Measurements from ENCODE around the gene FCHSD2. TPM values are rescaled to one million over a fixed set of nuclear protein-coding genes. Genes with fewer than 3 reads are reported as not detected.

The FCHSD2 gene
- total and polyA plus RNA-seq, 2 of the 13 experiments (the other 11 are each of a cell fraction or from before 2014, with no cell fraction given), result 20.5 to 24.8 TPM

DNA sequence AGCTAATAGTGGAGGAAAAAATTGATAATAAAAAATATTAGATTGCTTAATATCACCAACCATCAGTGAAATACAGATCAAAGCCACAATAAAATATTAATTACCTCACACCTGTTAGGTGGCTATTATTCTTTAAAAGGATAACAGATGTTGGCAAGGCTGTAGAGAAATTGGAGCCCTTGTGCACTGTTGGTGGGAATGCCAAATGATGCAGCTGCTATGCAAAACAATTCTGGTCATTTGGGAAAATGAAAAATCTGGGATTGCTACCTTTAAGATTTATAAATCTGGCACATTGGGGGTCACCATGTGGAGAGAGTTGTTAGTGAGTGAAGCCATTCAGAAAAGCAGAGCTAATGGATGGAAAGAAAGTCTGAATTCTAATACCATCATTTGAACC is 143.4 kb downstream of the FCHSD2 start:
- no peak overlapping the region for H3K9ac ChIP-seq (ENCODE audit: insufficient read depth, low read depth, low read length)
- no peaks in the 10 kb centered on the region for H3K4me1 ChIP-seq (ENCODE audit: insufficient read depth, low read length)
- no peaks in the 10 kb centered on the region for H3K9me3 ChIP-seq (ENCODE audit: low read length)
- no peak overlapping the region for H3K4me2 ChIP-seq (ENCODE audit: low read depth, low read length)
- in situ Hi-C loops (cut with HindIII; ENCODE audit: extremely low pct_ligation_motif_present, low pct_unique_long_range_greater_than_20kb), result no loop called here
- TF ChIP-seq TARDBP (CRISPR knock-in tag; IDR thresholded peaks at IDR 0.05) (no peak), MEIS1 (CRISPR knock-in tag; IDR thresholded peaks at IDR 0.05; ENCODE audit: borderline replicate concordance) (no peak), CENPT (CRISPR knock-in tag; IDR thresholded peaks at IDR 0.05; ENCODE audit: low read depth) (no peak), PAF1 (CRISPR knock-in tag; IDR thresholded peaks at IDR 0.05) (no peak), ZNF678 (CRISPR knock-in tag; IDR thresholded peaks at IDR 0.05) (no peak), ZNF777 (CRISPR knock-in tag; IDR thresholded peaks at IDR 0.05) (no peak), WIZ (CRISPR knock-in tag; IDR thresholded peaks at IDR 0.05) (no peak), KDM1A (CRISPR knock-in tag; IDR thresholded peaks at IDR 0.05) (no peak), ZNF234 (CRISPR knock-in tag; conservative IDR thresholded peaks at IDR 0.05) (no peak)
- TF ChIP-seq, protein P1, sequence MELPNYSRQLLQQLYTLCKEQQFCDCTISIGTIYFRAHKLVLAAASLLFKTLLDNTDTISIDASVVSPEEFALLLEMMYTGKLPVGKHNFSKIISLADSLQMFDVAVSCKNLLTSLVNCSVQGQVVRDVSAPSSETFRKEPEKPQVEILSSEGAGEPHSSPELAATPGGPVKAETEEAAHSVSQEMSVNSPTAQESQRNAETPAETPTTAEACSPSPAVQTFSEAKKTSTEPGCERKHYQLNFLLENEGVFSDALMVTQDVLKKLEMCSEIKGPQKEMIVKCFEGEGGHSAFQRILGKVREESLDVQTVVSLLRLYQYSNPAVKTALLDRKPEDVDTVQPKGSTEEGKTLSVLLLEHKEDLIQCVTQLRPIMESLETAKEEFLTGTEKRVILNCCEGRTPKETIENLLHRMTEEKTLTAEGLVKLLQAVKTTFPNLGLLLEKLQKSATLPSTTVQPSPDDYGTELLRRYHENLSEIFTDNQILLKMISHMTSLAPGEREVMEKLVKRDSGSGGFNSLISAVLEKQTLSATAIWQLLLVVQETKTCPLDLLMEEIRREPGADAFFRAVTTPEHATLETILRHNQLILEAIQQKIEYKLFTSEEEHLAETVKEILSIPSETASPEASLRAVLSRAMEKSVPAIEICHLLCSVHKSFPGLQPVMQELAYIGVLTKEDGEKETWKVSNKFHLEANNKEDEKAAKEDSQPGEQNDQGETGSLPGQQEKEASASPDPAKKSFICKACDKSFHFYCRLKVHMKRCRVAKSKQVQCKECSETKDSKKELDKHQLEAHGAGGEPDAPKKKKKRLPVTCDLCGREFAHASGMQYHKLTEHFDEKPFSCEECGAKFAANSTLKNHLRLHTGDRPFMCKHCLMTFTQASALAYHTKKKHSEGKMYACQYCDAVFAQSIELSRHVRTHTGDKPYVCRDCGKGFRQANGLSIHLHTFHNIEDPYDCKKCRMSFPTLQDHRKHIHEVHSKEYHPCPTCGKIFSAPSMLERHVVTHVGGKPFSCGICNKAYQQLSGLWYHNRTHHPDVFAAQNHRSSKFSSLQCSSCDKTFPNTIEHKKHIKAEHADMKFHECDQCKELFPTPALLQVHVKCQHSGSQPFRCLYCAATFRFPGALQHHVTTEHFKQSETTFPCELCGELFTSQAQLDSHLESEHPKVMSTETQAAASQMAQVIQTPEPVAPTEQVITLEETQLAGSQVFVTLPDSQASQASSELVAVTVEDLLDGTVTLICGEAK (IDR thresholded peaks at IDR 0.05), result no peak
- TF ChIP-seq, protein P1 (CRISPR knock-in tag; IDR thresholded peaks at IDR 0.05), result no peak
- TF ChIP-seq, protein P2, sequence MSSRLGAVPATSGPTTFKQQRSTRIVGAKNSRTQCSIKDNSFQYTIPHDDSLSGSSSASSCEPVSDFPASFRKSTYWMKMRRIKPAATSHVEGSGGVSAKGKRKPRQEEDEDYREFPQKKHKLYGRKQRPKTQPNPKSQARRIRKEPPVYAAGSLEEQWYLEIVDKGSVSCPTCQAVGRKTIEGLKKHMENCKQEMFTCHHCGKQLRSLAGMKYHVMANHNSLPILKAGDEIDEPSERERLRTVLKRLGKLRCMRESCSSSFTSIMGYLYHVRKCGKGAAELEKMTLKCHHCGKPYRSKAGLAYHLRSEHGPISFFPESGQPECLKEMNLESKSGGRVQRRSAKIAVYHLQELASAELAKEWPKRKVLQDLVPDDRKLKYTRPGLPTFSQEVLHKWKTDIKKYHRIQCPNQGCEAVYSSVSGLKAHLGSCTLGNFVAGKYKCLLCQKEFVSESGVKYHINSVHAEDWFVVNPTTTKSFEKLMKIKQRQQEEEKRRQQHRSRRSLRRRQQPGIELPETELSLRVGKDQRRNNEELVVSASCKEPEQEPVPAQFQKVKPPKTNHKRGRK (CRISPR knock-in tag; IDR thresholded peaks at IDR 0.05), result no peak
- no peak overlapping the region for H3K27ac ChIP-seq (ENCODE audit: extremely low read length, insufficient read depth, low read length)
- CTCF ChIA-PET (ENCODE audit: low intra/inter-chr PET ratio, low total read pairs), result no interaction called here
- peaks cover 7 to 9% of the 10 kb centered on the region in 2 experiments for H3K36me3 ChIP-seq (replicated peaks in 1 of 2; ENCODE audit: control insufficient read depth in 1 of 2, insufficient read depth in 2 of 2, low read length in 2 of 2)
- POLR2A ChIA-PET, result no interaction called here
- peaks cover 5% of the 10 kb centered on the region for H3K79me2 ChIP-seq (ENCODE audit: insufficient read depth, low read length)
- H2AFZ ChIP-seq (ENCODE audit: low read length), result no peak overlapping the region
- H3K27me3 ChIP-seq (ENCODE audit: control insufficient read depth in 1 of 2, insufficient read depth in 2 of 2, low read length in 2 of 2), result no peaks in the 10 kb centered on the region
- intact Hi-C loops (cut with micrococcal nuclease; ENCODE audit: unreplicated experiment), result no loop called here
- FAIRE-seq, result no peak
- BruUV-seq (replicated peaks), result no TSS peak
- no peaks in the 10 kb centered on the region for H4K20me1 ChIP-seq (ENCODE audit: insufficient read depth, low read length)
- no peak for DNase-seq (ENCODE audit: low spot score)
- no peak overlapping the region for H3K4me3 ChIP-seq (replicated peaks in 1 of 3; ENCODE audit: insufficient read depth in 1 of 3, low read depth in 2 of 3, low read length in 3 of 3)
- ATAC-seq, result no peak
